HFFc6 (cell line): ENCODE measurements around the gene SMC1B. TPM values are rescaled to one million over a fixed set of nuclear protein-coding genes. Genes with fewer than 3 reads are reported as not detected.

Source experiments
- DNase-seq: peaks from one replicate; pipeline ENCODE4 v3.0.0-alpha.2; 2018
- H3K27ac Mint-ChIP-seq: 2 replicates; pipeline ENCODE4 v1.8.0; 2020; ENCODE audit warnings: mild to moderate bottlenecking, mixed read lengths
- H3K27me3 Mint-ChIP-seq: 2 replicates; pipeline ENCODE4 v1.8.0; 2021; ENCODE audit warnings: mild to moderate bottlenecking, moderate library complexity, mixed read lengths; ENCODE audit not compliant: insufficient read depth
- H3K36me3 Mint-ChIP-seq: 2 replicates; pipeline ENCODE4 v1.8.0; 2021; ENCODE audit warnings: low read depth, mixed read lengths
- H3K4me1 Mint-ChIP-seq: 2 replicates; pipeline ENCODE4 v1.8.0; 2020; ENCODE audit warnings: low read depth, mixed read lengths
- H3K4me3 Mint-ChIP-seq: 2 replicates; pipeline ENCODE4 v1.8.0; 2020; ENCODE audit warnings: mild to moderate bottlenecking, moderate library complexity, mixed read lengths
- H3K9me3 Mint-ChIP-seq: 2 replicates; pipeline ENCODE4 v1.8.0; 2020; ENCODE audit warnings: mild to moderate bottlenecking, mixed read lengths
- CTCF ChIP-seq: fragments of 200-600 bp; sonication (generic); IDR thresholded peaks from 2 replicates; pipeline ENCODE4 v1.5.0; 2021; ENCODE audit warnings: antibody characterized with exemption, mild to moderate bottlenecking
- total RNA-seq, 6 experiments: library from RNA; stranded (reverse); fragmentation: NEBNext Ultra II Directional; extraction: Animal tissue kit (Norgen Biotek cat#: 25700); gene quantifications; 2 replicates in 1 of 6; 3 replicates in 5 of 6; pipeline ENCODE4 v1.2.3, GENCODE V29; 2021

Gene SMC1B
- total RNA-seq, 6 experiments from 2014 or later = 0.06 TPM; not detected in 5

- Mint-ChIP-seq H3K36me3 (0 out of 2 replicates have a peak, but pooled peaks cover 1% of the 10 kb centered on the region), H3K4me1 (peaks cover 32% of the 10 kb centered on the region), H3K27ac (no peak overlapping the region), H3K9me3 (no peaks in the 10 kb centered on the region), H3K4me3 (no peak overlapping the region), H3K27me3 (peaks cover 4% of the 10 kb centered on the region)
- DNase-seq = no peak
- TF ChIP-seq CTCF = no peak
Observed at GRCh38 chr22:45306139-45306538, 107.3 kb downstream of the SMC1B start.

GRCh38 chr22:45305456-45306075, 107.8 kb downstream of the SMC1B start:
- no peak for TF ChIP-seq CTCF
- peaks cover 26% of the 10 kb centered on the region for H3K4me1 Mint-ChIP-seq
- H3K36me3 Mint-ChIP-seq = no peaks in the 10 kb centered on the region
- DNase-seq = no peak
- peaks cover 4% of the 10 kb centered on the region for H3K27me3 Mint-ChIP-seq
- H3K27ac Mint-ChIP-seq = no peak overlapping the region
- no peak overlapping the region for H3K4me3 Mint-ChIP-seq
- no peaks in the 10 kb centered on the region for H3K9me3 Mint-ChIP-seq

GRCh38 chr22:45304971-45305370, 108.4 kb downstream of the SMC1B start:
- Mint-ChIP-seq H3K4me1 (peaks cover 25% of the 10 kb centered on the region), H3K9me3 (no peaks in the 10 kb centered on the region), H3K27ac (no peak overlapping the region), H3K27me3 (peaks cover 4% of the 10 kb centered on the region), H3K36me3 (no peaks in the 10 kb centered on the region), H3K4me3 (no peak overlapping the region)
- DNase-seq = no peak
- TF ChIP-seq CTCF = no peak

- DNase-seq = no peak
- Mint-ChIP-seq H3K27me3 (peaks cover 7% of the 10 kb centered on the region), H3K36me3 (no peaks in the 10 kb centered on the region), H3K9me3 (no peaks in the 10 kb centered on the region), H3K27ac (no peak overlapping the region), H3K4me3 (no peak overlapping the region), H3K4me1 (peaks cover 13% of the 10 kb centered on the region)
- TF ChIP-seq CTCF = no peak
Observed at GRCh38 chr22:45303181-45303580, 110.2 kb downstream of the SMC1B start.

- no peak overlapping the region for H3K4me3 Mint-ChIP-seq
- no peaks in the 10 kb centered on the region for H3K36me3 Mint-ChIP-seq
- H3K9me3 Mint-ChIP-seq = no peaks in the 10 kb centered on the region
- peaks cover 13% of the 10 kb centered on the region for H3K4me1 Mint-ChIP-seq
- DNase-seq = no peak
- no peak overlapping the region for H3K27ac Mint-ChIP-seq
- no peak for TF ChIP-seq CTCF
- peaks cover 7% of the 10 kb centered on the region for H3K27me3 Mint-ChIP-seq
Observed at GRCh38 chr22:45302751-45303150, 110.6 kb downstream of the SMC1B start.
